SK-N-MC (cell line): ENCODE data around the gene MOCS1.

ENCODE experiments used
- EZH2 ChIP-seq: fragments of 200-600 bp; sonication (generic); IDR thresholded peaks from one replicate; pipeline ENCODE4 v1.6.1; 2017; ENCODE audit warnings: antibody characterized with exemption
- FOXP2 ChIP-seq: optimal IDR thresholded peaks from 2 replicates; pipeline ENCODE3; 2011; ENCODE audit warnings: mild to moderate bottlenecking, moderate library complexity; ENCODE audit not compliant: insufficient read depth; ENCODE audit errors: extremely low read length, control extremely low read depth
- POLR2AphosphoS5 ChIP-seq: IDR thresholded peaks from 2 replicates; pipeline ENCODE4 v1.6.1; 2012; ENCODE audit warnings: mild to moderate bottlenecking, low read depth, low read length, borderline replicate concordance

- TF ChIP-seq POLR2AphosphoS5 = peak; percentile 55; the same call in 1 of the 2 replicates
- no peak for TF ChIP-seq EZH2
- TF ChIP-seq FOXP2 = no peak
Measured at GRCh38 chr6:39934131-39934757, at the start of gene MOCS1.
